ENCODE measurements around the gene NFYC.

DNA sequence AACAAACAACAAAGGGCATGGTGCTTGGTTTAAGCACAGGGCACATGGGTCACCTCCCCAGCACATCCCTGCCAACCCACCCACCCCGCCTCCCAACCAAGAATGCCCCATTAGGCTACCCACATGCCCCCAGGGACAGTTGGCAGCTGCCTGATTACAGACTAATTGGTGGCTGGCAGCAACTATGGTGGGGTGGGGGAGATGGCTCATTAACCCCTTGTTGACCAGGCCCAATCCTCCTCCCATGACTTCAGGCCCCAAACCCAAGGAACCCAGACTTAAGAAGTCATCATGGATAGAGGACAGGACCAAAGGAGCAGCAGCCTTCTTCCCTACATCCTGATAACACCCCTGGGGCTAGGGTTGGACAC, 27.4 kb upstream of the NFYC start:
- TF ChIP-seq EZH2phosphoT487 (IDR thresholded peaks at IDR 0.05; ENCODE audit: insufficient read depth, low read depth): no peak
- no peak for TF ChIP-seq EZH2 (IDR thresholded peaks at IDR 0.05; ENCODE audit: insufficient read depth, poor library complexity, severe bottlenecking)
